K562 (cell line): ENCODE data around the gene SLC7A6. TPM values are rescaled to one million over a fixed set of nuclear protein-coding genes. Genes with fewer than 3 reads are reported as not detected.

Source experiments
- ATAC-seq: fragments of 200-7000 bp; cut with Tn5 transposase; 3 replicates; pipeline ENCODE4 v1.9.1; 2020; ENCODE audit warnings: moderate library complexity
- BruUV-seq: library from RNA; stranded (reverse); fragments of 400-500 nt; replicated peaks from 2 replicates; lab custom pipeline; 2021; lab: Mats Ljungman, UMichigan
- CTCF ChIA-PET: fragments of 300-600 bp; formaldehyde crosslinking; extraction: SDS; loops from one replicate; lab custom pipeline; 2021; ENCODE audit warnings: low intra/inter-chr PET ratio; lab: Yijun Ruan, JAX
- POLR2A ChIA-PET: fragments of 300-600, 350-650 bp; sonication (Branson Sonifier 250); formaldehyde crosslinking; extraction: SDS; loops from one replicate; lab custom pipeline; 2021; ENCODE audit warnings: antibody characterized with exemption, inconsistent platforms; lab: Yijun Ruan, JAX
- DNase-seq, 4 experiments: peaks; one replicate each; pipeline versions ENCODE4 v3.0.0 to v3.0.0-alpha.2; 2011 to 2018; ENCODE audit warnings: low spot score in 3 of 4, mixed read lengths in 3 of 4; ENCODE audit errors: extremely low read depth in 1 of 4
- FAIRE-seq: peaks from 2 replicates; lab custom pipeline; 2011; peaks lifted over from hg19 to GRCh38; lab: Jason Lieb, UNC
- H2AFZ ChIP-seq: 2 replicates; pipeline ENCODE4 v1.6.0; 2011; ENCODE audit warnings: low read depth, low read length, control low read depth, inconsistent platforms
- H3K27ac ChIP-seq: fragments of 200-600 bp; 3 replicates; pipeline ENCODE4 v1.8.0; 2011; ENCODE audit warnings: low read depth, mild to moderate bottlenecking, control low read depth, inconsistent platforms, low read length, moderate library complexity, mixed read lengths; ENCODE audit errors: extremely low read depth
- H3K27me3 ChIP-seq, 2 experiments: fragments of 300-600 bp in 1 of 2; 2 replicates in 1 of 2; 3 replicates in 1 of 2; pipeline versions ENCODE4 v1.6.0 to v1.8.0; 2011; ENCODE audit warnings: inconsistent platforms in 2 of 2, low read length in 2 of 2, mild to moderate bottlenecking in 1 of 2, mixed read lengths in 1 of 2, moderate library complexity in 1 of 2; ENCODE audit not compliant: control insufficient read depth in 2 of 2, insufficient read depth in 2 of 2
- H3K36me3 ChIP-seq: fragments of 300-600 bp; 3 replicates; pipeline ENCODE4 v1.8.0; 2011; ENCODE audit warnings: mild to moderate bottlenecking, low read length, inconsistent platforms; ENCODE audit not compliant: control insufficient read depth, insufficient read depth
- H3K4me1 ChIP-seq, 2 experiments: fragments of 200-600 bp in 1 of 2; replicated peaks in 1 of 2; 2 replicates in 1 of 2; 3 replicates in 1 of 2; pipeline versions ENCODE4 v1.5.1 to v1.8.0; 2011; ENCODE audit warnings: inconsistent platforms in 2 of 2, low read length in 2 of 2, mild to moderate bottlenecking in 1 of 2, mixed read lengths in 1 of 2, moderate library complexity in 1 of 2; ENCODE audit not compliant: control insufficient read depth in 2 of 2, insufficient read depth in 2 of 2
- H3K4me2 ChIP-seq: 2 replicates; pipeline ENCODE4 v1.6.1; 2011; ENCODE audit warnings: low read length, control low read depth, inconsistent platforms, mixed read lengths; ENCODE audit not compliant: insufficient read depth
- H3K4me3 ChIP-seq: fragments of 200-600 bp; sonication (generic), shearing (Covaris generic); 2 replicates; pipeline ENCODE4 v1.5.1; 2016; ENCODE audit warnings: control low read depth, inconsistent platforms
- H3K79me2 ChIP-seq: fragments of 200-600 bp; 3 replicates; pipeline ENCODE4 v1.8.0; 2011; ENCODE audit warnings: low read length, inconsistent platforms; ENCODE audit not compliant: control insufficient read depth, insufficient read depth
- H3K9ac ChIP-seq, 2 experiments: 2 replicates each; pipeline versions ENCODE4 v1.6.0 to v1.6.1; 2011; ENCODE audit warnings: low read depth in 2 of 2, low read length in 2 of 2, control low read depth in 1 of 2, inconsistent platforms in 1 of 2, mild to moderate bottlenecking in 1 of 2, mixed read lengths in 1 of 2; ENCODE audit not compliant: insufficient read depth in 1 of 2
- H3K9me1 ChIP-seq: one replicate; pipeline ENCODE4 v1.6.0; 2011; ENCODE audit warnings: inconsistent platforms, mild to moderate bottlenecking, low read length, moderate library complexity; ENCODE audit not compliant: control insufficient read depth, insufficient read depth
- H3K9me3 ChIP-seq: replicated peaks from 2 replicates; pipeline ENCODE4 v1.5.1; 2011; ENCODE audit warnings: low read depth, low read length, inconsistent platforms; ENCODE audit not compliant: control insufficient read depth, insufficient read depth
- H4K20me1 ChIP-seq: replicated peaks from 2 replicates; pipeline ENCODE4 v1.6.1; 2011; ENCODE audit warnings: low read length, inconsistent platforms, mixed read lengths; ENCODE audit not compliant: control insufficient read depth, insufficient read depth
- CHD1 ChIP-seq: fragments of 200-600 bp; sonication (generic); IDR thresholded peaks from one replicate; pipeline ENCODE4 v1.6.1; 2012; ENCODE audit warnings: mild to moderate bottlenecking, moderate library complexity, low read length, inconsistent platforms
- HDGF ChIP-seq: fragments of 450-650 bp; IDR thresholded peaks from 2 replicates; pipeline ENCODE4 v1.6.1; 2016
- MAFF ChIP-seq: IDR thresholded peaks from 2 replicates; pipeline ENCODE4 v1.6.1; 2012; ENCODE audit warnings: low read length, improper control_type of control experiment
- MAZ ChIP-seq, 2 experiments: fragments of 450-650 bp in 1 of 2; sonication (generic) in 1 of 2; formaldehyde crosslinking; IDR thresholded peaks in 1 of 2; conservative IDR thresholded peaks in 1 of 2; 2 replicates each; pipeline versions ENCODE4 v1.4.0 to v1.5.0; 2020; ENCODE audit warnings: mild to moderate bottlenecking in 1 of 2, missing genetic modification reagents in 1 of 2
- NCOA6 ChIP-seq: fragments of 450-650 bp; IDR thresholded peaks from 2 replicates; pipeline ENCODE4 v1.6.1; 2017; ENCODE audit warnings: mild to moderate bottlenecking
- SIN3B ChIP-seq: fragments of 450-650 bp; IDR thresholded peaks from 2 replicates; pipeline ENCODE4 v1.6.1; 2017; ENCODE audit warnings: low read depth, mild to moderate bottlenecking, moderate library complexity
- SMAD4 ChIP-seq: fragments of 250-450 bp; sonication (Bioruptor Pico); conservative IDR thresholded peaks from 2 replicates; pipeline ENCODE4 v1.8.0; 2021; ENCODE audit warnings: inconsistent platforms, mild to moderate bottlenecking, moderate library complexity
- TAF9B ChIP-seq: fragments of 450-650 bp; IDR thresholded peaks from 2 replicates; pipeline ENCODE4 v1.6.1; 2018; ENCODE audit warnings: mild to moderate bottlenecking; ENCODE audit not compliant: partially characterized antibody
- TFAM ChIP-seq: fragments of 250-450 bp; sonication (Bioruptor Pico); conservative IDR thresholded peaks from 2 replicates; pipeline ENCODE4 v1.5.0; 2021; ENCODE audit warnings: mild to moderate bottlenecking, moderate library complexity
- ZNF445 ChIP-seq: fragments of 250-450 bp; sonication (Bioruptor Pico); IDR thresholded peaks from 2 replicates; pipeline ENCODE4 v1.4.0; 2020; ENCODE audit warnings: low read depth, mild to moderate bottlenecking, moderate library complexity
- ZNF561 ChIP-seq: fragments of 450-650 bp; formaldehyde crosslinking; conservative IDR thresholded peaks from 2 replicates; pipeline ENCODE4 v1.4.0; 2020; ENCODE audit warnings: mild to moderate bottlenecking, moderate library complexity
- WGBS: fragments of 100-300 bp; shearing (Covaris generic); methylation state at CpG from one replicate; pipeline ENCODE4 v1.1.6; 2016; ENCODE audit warnings: low coverage, mixed read lengths; ENCODE audit not compliant: insufficient coverage; ENCODE audit errors: missing lambda C conversion rate; 5-methylcytosine and 5-hydroxymethylcytosine counted together
- in situ Hi-C: fragments of 300-500 bp; cut with MboI; formaldehyde crosslinking; loops from 4 replicates; pipeline ENCODE4 v1.15.0; 2018; ENCODE audit warnings: inconsistent platforms, mixed read lengths
- intact Hi-C: fragments of 100-400 bp; cut with micrococcal nuclease; formaldehyde crosslinking; loops from 2 replicates; pipeline ENCODE4 v1.14.2; 2022
- polyA plus RNA-seq, 8 experiments: library from polyadenylated mRNA; depleted of rRNA in 4 of 8; stranded (reverse) in 5 of 8; unstranded in 3 of 8; fragments of >200 nt; fragmentation: Nextera tagmentation in 2 of 8; fragmentation: Illumina TruSeq in 1 of 8; extraction: Ambion mirVana in 2 of 8; extraction: Trizol in 1 of 8; gene quantifications; 2 replicates each; pipeline versions ENCODE4 v1.2.1 to v1.2.3, GENCODE V29; 2011 to 2014; ENCODE audit warnings: inconsistent platforms in 1 of 8, missing spikeins in 1 of 8
- total RNA-seq, 7 experiments: library from RNA; depleted of rRNA in 6 of 7; stranded (reverse); fragments of >200 nt in 6 of 7; fragmentation: Illumina TruSeq in 2 of 7; extraction: Trizol in 2 of 7; gene quantifications; 2 replicates each; pipeline versions ENCODE4 v1.2.1 to v1.2.3, GENCODE V29; 2011 to 2021; ENCODE audit warnings: low replicate concordance in 1 of 7
- TF ChIP-seq, protein P1 (sequence below): fragments of 250-450 bp; sonication (Bioruptor Pico); IDR thresholded peaks from 2 replicates; pipeline ENCODE4 v1.8.0; 2022; ENCODE audit warnings: inconsistent platforms, mild to moderate bottlenecking, moderate library complexity, borderline replicate concordance
- TF ChIP-seq, protein P2 (sequence below), 2 experiments: IDR thresholded peaks in 1 of 2; conservative IDR thresholded peaks in 1 of 2; 2 replicates each; pipeline ENCODE4 v1.6.1; 2016; ENCODE audit warnings: low read depth in 2 of 2, mild to moderate bottlenecking in 1 of 2, missing compliant biosample characterization in 1 of 2, missing genetic modification characterization in 1 of 2, moderate library complexity in 1 of 2
- TF ChIP-seq, protein P3 (sequence below): fragments of 450-650 bp; formaldehyde crosslinking; IDR thresholded peaks from 2 replicates; pipeline ENCODE4 v1.4.0; 2022; ENCODE audit warnings: missing genetic modification characterization
- TF ChIP-seq, protein P4 (sequence below), 2 experiments: fragments of 450-650 bp in 1 of 2; sonication (generic) in 1 of 2; formaldehyde crosslinking in 1 of 2; IDR thresholded peaks in 1 of 2; conservative IDR thresholded peaks in 1 of 2; 2 replicates each; pipeline versions ENCODE4 v1.6.1 to v1.8.1; 2016 to 2023; ENCODE audit warnings: mild to moderate bottlenecking in 2 of 2, moderate library complexity in 2 of 2, inconsistent platforms in 1 of 2, missing genetic modification reagents in 1 of 2

Gene SLC7A6
- total and polyA plus RNA-seq, 9 of the 15 experiments (the other 6 are each of a cell fraction or from before 2014, with no cell fraction given), result 12.6 to 60.1 (median 29.8) TPM

DNA sequence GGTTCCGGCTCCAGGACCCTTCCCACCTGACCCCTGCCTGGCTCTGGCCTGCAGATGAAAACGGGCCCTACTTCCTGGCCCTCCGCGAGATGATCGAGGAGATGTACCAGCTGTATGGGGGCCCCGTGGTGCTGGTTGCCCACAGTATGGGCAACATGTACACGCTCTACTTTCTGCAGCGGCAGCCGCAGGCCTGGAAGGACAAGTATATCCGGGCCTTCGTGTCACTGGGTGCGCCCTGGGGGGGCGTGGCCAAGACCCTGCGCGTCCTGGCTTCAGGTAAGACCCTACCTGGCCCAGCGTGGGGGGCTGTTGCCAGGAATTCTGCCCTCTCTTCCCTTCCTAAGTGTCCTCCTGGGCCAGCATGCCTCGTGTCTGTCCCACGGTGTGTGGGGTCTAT lies 8.6 kb upstream of the SLC7A6 start:
- Histone ChIP-seq H3K9me1 (peaks cover 4% of the 10 kb centered on the region), H3K4me1 (peaks cover 0 to 3% of the 10 kb centered on the region in 2 experiments; a peak in 1 of 5 replicates), H3K36me3 (peaks cover 20% of the 10 kb centered on the region; the same call in 2 of the 3 replicates), H3K9ac (0 out of 4 replicates have a peak overlapping the region, but pooled peaks of 1 of the 2 experiments have one; percentile 38), H3K27me3 (no peaks in the 10 kb centered on the region), H3K9me3 (no peaks in the 10 kb centered on the region), H4K20me1 (0 out of 2 replicates have a peak, but pooled peaks cover 3% of the 10 kb centered on the region), H2AFZ (no peak overlapping the region), H3K79me2 (no peaks in the 10 kb centered on the region), H3K4me3 (no peak overlapping the region), H3K4me2 (no peak overlapping the region), H3K27ac (no peak overlapping the region)
- TF ChIP-seq ZNF445 (CRISPR knock-in tag) (no peak), TAF9B (no peak), TFAM (CRISPR knock-in tag) (no peak), CHD1 (no peak), NCOA6 (no peak), ZNF561 (no peak), MAZ (CRISPR knock-in tag; conservative IDR thresholded peaks at IDR 0.05 in 1 of 2, IDR thresholded peaks at IDR 0.05 in 1 of 2) (no peak), HDGF (no peak), MAFF (no peak), SIN3B (no peak), SMAD4 (CRISPR knock-in tag) (no peak)
- TF ChIP-seq, protein P1, sequence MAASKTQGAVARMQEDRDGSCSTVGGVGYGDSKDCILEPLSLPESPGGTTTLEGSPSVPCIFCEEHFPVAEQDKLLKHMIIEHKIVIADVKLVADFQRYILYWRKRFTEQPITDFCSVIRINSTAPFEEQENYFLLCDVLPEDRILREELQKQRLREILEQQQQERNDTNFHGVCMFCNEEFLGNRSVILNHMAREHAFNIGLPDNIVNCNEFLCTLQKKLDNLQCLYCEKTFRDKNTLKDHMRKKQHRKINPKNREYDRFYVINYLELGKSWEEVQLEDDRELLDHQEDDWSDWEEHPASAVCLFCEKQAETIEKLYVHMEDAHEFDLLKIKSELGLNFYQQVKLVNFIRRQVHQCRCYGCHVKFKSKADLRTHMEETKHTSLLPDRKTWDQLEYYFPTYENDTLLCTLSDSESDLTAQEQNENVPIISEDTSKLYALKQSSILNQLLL, result no peak
- TF ChIP-seq, protein P2, sequence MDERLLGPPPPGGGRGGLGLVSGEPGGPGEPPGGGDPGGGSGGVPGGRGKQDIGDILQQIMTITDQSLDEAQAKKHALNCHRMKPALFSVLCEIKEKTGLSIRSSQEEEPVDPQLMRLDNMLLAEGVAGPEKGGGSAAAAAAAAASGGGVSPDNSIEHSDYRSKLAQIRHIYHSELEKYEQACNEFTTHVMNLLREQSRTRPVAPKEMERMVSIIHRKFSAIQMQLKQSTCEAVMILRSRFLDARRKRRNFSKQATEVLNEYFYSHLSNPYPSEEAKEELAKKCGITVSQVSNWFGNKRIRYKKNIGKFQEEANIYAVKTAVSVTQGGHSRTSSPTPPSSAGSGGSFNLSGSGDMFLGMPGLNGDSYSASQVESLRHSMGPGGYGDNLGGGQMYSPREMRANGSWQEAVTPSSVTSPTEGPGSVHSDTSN (CRISPR knock-in tag; IDR thresholded peaks at IDR 0.05; ENCODE audit: low read depth), result no peak
- TF ChIP-seq, protein P2 (tag; conservative IDR thresholded peaks at IDR 0.05; ENCODE audit: low read depth), result no peak
- TF ChIP-seq, protein P3, sequence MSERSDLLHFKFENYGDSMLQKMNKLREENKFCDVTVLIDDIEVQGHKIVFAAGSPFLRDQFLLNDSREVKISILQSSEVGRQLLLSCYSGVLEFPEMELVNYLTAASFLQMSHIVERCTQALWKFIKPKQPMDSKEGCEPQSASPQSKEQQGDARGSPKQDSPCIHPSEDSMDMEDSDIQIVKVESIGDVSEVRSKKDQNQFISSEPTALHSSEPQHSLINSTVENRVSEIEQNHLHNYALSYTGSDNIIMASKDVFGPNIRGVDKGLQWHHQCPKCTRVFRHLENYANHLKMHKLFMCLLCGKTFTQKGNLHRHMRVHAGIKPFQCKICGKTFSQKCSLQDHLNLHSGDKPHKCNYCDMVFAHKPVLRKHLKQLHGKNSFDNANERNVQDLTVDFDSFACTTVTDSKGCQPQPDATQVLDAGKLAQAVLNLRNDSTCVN (CRISPR knock-in tag), result no peak
- TF ChIP-seq, protein P4, sequence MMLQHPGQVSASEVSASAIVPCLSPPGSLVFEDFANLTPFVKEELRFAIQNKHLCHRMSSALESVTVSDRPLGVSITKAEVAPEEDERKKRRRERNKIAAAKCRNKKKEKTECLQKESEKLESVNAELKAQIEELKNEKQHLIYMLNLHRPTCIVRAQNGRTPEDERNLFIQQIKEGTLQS (IDR thresholded peaks at IDR 0.05), result no peak
- TF ChIP-seq, protein P4 (CRISPR knock-in tag; conservative IDR thresholded peaks at IDR 0.05), result no peak
- intact Hi-C loops (no loop called here), in situ Hi-C loops (no loop called here)
- WGBS, result 90% methylated on average over 15 of the region's 18 CpGs
- no TSS peak for BruUV-seq
- FAIRE-seq, result no peak
- ATAC-seq, result no peak
- DNase-seq, result no peak
- ChIA-PET CTCF (no interaction called here), POLR2A (interaction anchor here (1.8 kb wide), 1 partner anchor 8 kb away, joined by 12 read pairs; the partner anchor contains the start of gene SLC7A6)
